GM12891 (cell line): ENCODE results near the gene SLC6A4.

Source experiments
- PAX5 ChIP-seq: IDR thresholded peaks from 2 replicates; pipeline ENCODE4 v1.6.1; 2011; ENCODE audit warnings: low read length, moderate library complexity, mild to moderate bottlenecking; ENCODE audit not compliant: insufficient read depth, severe bottlenecking
- POLR2A ChIP-seq: IDR thresholded peaks from 2 replicates; pipeline ENCODE4 v1.6.1; 2011; ENCODE audit warnings: low read depth, low read length, control low read depth
- POLR2AphosphoS5 ChIP-seq: IDR thresholded peaks from 2 replicates; pipeline ENCODE4 v1.6.1; 2011; ENCODE audit warnings: low read depth, low read length, control low read depth
- POU2F2 ChIP-seq: IDR thresholded peaks from 2 replicates; pipeline ENCODE4 v1.6.1; 2011; ENCODE audit warnings: low read depth, mild to moderate bottlenecking, control low read depth, low read length, moderate library complexity
- SPI1 ChIP-seq: IDR thresholded peaks from 2 replicates; pipeline ENCODE4 v1.6.1; 2011; ENCODE audit warnings: low read depth, low read length, control low read depth
- TAF1 ChIP-seq: IDR thresholded peaks from 2 replicates; pipeline ENCODE4 v1.6.1; 2011; ENCODE audit warnings: low read depth, low read length, control low read depth

DNA sequence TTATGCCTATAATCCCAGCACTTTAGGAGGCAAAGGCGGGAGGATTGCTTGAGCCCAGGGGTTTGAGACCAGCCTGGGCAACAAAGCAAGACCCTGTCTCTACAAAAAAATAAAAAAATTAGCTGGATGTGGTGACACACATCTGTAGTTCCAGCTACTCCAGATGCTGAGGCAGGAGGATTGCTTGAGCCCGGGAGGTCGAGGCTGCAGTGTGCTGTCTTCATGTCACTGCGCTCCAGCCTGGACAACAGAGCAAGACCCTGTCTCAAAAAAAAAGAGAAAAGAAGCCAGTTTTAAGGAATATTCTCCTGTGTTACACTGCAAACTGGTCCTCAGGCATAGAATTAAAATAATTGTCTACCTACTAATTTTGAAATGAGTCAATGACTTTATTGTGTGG, 71.0 kb downstream of the SLC6A4 start:
- TF ChIP-seq POLR2AphosphoS5: no peak
- TF ChIP-seq TAF1: no peak
- TF ChIP-seq POU2F2: no peak
- TF ChIP-seq POLR2A: no peak
- TF ChIP-seq SPI1: no peak
- TF ChIP-seq PAX5: no peak
